Endothelial cell of umbilical vein (primary cell): Measurements from ENCODE around the gene PTPN14.

Experiments
- EZH2 ChIP-seq: IDR thresholded peaks from 2 replicates; pipeline ENCODE4 v1.6.1; 2012; ENCODE audit warnings: borderline replicate concordance, low read depth, mild to moderate bottlenecking, moderate library complexity, low read length, inconsistent platforms; ENCODE audit not compliant: severe bottlenecking
- FOS ChIP-seq: IDR thresholded peaks from 2 replicates; pipeline ENCODE4 v1.6.1; 2011; ENCODE audit warnings: mild to moderate bottlenecking, low read length, moderate library complexity, borderline replicate concordance; ENCODE audit not compliant: insufficient read depth
- JUN ChIP-seq: IDR thresholded peaks from 2 replicates; pipeline ENCODE4 v1.6.1; 2011; ENCODE audit warnings: borderline replicate concordance, low read depth; ENCODE audit not compliant: insufficient read length, insufficient read depth
- MAX ChIP-seq: IDR thresholded peaks from 2 replicates; pipeline ENCODE4 v1.6.1; 2011; ENCODE audit not compliant: insufficient read depth, insufficient read length
- POLR2A ChIP-seq: IDR thresholded peaks from 2 replicates; pipeline ENCODE4 v1.6.1; 2012; ENCODE audit warnings: low read depth, mild to moderate bottlenecking, control low read depth, low read length
- POLR2AphosphoS5 ChIP-seq: IDR thresholded peaks from 2 replicates; pipeline ENCODE4 v1.6.1; 2012; ENCODE audit warnings: low read depth, mild to moderate bottlenecking, control low read depth, low read length, moderate library complexity; ENCODE audit not compliant: insufficient read depth
- TF ChIP-seq, protein P1 (sequence below), 2 donors: IDR thresholded peaks; 1 replicate in 1 of 2; 2 replicates in 1 of 2; pipeline ENCODE4 v1.5.1; 2011; ENCODE audit warnings: low read length in 2 of 2, mild to moderate bottlenecking in 2 of 2, moderate library complexity in 2 of 2, control low read depth in 1 of 2, inconsistent platforms in 1 of 2, low read depth in 1 of 2; ENCODE audit not compliant: insufficient read depth in 1 of 2; ENCODE audit errors: extremely low read depth in 1 of 2

GRCh38 chr1:214422137-214422671 is 129.2 kb downstream of the PTPN14 start:
- TF ChIP-seq, protein P1, sequence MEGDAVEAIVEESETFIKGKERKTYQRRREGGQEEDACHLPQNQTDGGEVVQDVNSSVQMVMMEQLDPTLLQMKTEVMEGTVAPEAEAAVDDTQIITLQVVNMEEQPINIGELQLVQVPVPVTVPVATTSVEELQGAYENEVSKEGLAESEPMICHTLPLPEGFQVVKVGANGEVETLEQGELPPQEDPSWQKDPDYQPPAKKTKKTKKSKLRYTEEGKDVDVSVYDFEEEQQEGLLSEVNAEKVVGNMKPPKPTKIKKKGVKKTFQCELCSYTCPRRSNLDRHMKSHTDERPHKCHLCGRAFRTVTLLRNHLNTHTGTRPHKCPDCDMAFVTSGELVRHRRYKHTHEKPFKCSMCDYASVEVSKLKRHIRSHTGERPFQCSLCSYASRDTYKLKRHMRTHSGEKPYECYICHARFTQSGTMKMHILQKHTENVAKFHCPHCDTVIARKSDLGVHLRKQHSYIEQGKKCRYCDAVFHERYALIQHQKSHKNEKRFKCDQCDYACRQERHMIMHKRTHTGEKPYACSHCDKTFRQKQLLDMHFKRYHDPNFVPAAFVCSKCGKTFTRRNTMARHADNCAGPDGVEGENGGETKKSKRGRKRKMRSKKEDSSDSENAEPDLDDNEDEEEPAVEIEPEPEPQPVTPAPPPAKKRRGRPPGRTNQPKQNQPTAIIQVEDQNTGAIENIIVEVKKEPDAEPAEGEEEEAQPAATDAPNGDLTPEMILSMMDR (IDR thresholded peaks at IDR 0.05; ENCODE audit: extremely low read depth in 1 of 2, insufficient read depth in 1 of 2, low read depth in 1 of 2, low read length in 2 of 2) = no peak
- TF ChIP-seq EZH2 (no peak), FOS (no peak), POLR2A (no peak), JUN (no peak), POLR2AphosphoS5 (no peak), MAX (no peak)
